AG09309 (cell line): ENCODE data around the gene LPAR3.

Experiments
- DNase-seq: peaks from one replicate; pipeline ENCODE4 v3.0.0-alpha.2; 2010; ENCODE audit warnings: low read depth
- H3K4me3 ChIP-seq: 2 replicates; pipeline ENCODE4 v1.5.1; 2011; ENCODE audit warnings: mild to moderate bottlenecking, low read depth, low read length, moderate library complexity; ENCODE audit not compliant: control insufficient read depth
- TF ChIP-seq, protein P1 (sequence below): IDR thresholded peaks from 2 replicates; pipeline ENCODE4 v1.5.1; 2011; ENCODE audit warnings: mild to moderate bottlenecking, low read depth, low read length, inconsistent platforms; ENCODE audit not compliant: insufficient read depth, control insufficient read depth; ENCODE audit errors: missing control alignments

The LPAR3 gene

DNA sequence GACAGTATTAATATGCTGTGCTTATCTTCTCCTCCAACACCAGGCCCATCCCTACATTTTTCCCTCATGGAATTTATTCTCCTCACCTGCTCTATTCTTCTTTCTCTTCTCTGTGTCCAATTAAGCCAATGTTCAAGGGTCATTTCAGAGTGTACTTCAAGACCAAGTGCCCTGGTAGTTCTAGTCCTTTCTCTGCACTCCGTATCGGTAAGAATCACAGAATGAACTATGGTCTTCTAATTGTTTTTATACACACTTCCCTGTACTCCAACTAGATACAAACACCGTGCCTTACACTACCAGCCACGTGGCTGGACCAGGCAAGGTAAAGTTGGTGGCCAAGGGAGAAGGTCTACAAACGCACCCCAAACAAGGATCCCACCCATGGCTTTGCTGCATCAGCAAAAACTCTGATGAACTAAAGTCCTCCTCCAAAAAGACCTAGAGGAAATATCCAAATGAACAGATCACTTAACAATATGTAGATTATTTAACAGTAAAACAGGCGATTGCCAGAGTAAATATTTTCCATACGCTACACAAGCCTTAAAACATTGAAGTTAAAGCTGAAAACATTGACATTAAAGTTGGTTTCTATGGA, 40.1 kb upstream of the LPAR3 start:
- H3K4me3 ChIP-seq, result no peak overlapping the region
- TF ChIP-seq, protein P1, sequence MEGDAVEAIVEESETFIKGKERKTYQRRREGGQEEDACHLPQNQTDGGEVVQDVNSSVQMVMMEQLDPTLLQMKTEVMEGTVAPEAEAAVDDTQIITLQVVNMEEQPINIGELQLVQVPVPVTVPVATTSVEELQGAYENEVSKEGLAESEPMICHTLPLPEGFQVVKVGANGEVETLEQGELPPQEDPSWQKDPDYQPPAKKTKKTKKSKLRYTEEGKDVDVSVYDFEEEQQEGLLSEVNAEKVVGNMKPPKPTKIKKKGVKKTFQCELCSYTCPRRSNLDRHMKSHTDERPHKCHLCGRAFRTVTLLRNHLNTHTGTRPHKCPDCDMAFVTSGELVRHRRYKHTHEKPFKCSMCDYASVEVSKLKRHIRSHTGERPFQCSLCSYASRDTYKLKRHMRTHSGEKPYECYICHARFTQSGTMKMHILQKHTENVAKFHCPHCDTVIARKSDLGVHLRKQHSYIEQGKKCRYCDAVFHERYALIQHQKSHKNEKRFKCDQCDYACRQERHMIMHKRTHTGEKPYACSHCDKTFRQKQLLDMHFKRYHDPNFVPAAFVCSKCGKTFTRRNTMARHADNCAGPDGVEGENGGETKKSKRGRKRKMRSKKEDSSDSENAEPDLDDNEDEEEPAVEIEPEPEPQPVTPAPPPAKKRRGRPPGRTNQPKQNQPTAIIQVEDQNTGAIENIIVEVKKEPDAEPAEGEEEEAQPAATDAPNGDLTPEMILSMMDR, result no peak
- no peak for DNase-seq

DNA sequence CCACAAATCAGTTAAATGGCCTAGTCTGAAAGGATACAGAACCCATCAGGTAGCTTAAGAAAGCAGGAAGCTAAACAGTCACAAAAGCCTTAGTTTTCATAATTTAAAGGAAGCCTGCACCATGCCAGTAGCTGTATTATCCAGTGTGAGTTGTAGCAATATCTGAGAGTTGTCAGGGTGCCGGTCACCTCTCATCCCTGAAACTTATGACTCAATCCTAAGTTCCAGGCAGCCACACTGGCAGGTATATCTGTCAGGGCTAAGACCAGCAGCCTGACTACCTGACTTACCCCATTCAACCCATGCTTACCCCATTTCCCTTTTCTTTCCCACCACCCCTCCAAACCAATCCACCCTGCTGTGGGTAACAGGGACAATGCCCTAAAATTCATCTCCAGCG, 37.8 kb upstream of the LPAR3 start:
- no peak for DNase-seq
- TF ChIP-seq, protein P1, result no peak
- no peak overlapping the region for H3K4me3 ChIP-seq

DNA sequence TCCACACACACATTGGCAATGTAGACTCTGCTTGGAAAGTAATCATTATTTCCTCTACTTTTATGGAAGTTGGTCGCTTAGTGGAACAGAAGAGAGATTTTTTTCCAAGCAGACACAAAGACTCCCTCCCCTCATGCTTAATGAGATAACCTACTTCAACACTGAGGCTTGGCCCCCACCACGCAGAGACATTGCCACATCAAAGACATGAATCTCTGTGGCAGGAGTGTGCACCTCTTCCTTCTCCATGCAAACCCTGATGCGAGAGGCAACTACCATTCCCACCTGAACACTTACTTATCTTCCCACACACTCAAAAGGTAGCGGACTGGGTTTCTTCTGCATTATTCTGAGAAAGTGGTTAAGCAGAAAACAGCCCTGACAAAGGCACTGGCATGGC, 37.3 kb upstream of the LPAR3 start:
- DNase-seq, result no peak
- no peak overlapping the region for H3K4me3 ChIP-seq
- TF ChIP-seq, protein P1, result no peak

DNA sequence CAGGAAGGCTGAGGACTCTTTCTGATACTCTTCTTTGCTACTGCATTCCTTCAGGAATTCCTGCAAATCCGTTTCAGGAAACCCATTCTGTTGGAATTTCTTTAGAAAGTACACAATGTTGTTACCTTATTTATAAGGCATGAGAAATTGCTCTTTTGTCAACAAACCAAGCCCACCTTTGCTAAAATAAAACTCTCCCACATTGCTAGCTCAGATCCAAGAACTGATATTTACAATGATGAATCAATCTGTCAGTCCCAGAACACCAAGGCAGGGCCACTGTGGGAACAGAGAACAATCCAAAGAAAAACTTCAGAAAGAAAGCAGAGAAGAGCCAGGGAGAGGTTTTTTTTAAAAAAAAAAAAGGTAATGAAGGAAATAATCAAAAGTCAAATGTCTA, 36.6 kb upstream of the LPAR3 start:
- TF ChIP-seq, protein P1, result no peak
- DNase-seq, result no peak
- H3K4me3 ChIP-seq, result no peak overlapping the region

DNA sequence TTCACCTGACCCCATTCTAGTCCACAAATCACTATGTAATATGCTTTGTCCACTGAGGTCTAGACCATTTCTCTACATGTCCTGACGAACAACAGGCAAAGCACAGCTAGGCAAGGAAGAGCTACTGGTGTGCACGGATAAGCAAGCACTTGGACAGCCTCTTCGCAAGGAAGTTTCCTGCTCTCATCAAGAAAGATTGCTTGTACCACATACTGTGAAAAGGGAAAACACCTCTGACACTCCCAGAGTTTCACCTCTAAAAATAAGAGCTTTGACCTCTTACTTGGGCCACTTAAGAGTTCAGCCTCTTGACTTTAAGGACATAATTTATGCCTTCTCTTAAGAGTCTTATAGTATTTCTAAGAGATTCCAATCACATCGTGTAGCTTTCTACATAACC, 36.0 kb upstream of the LPAR3 start:
- TF ChIP-seq, protein P1, result no peak
- no peak for DNase-seq
- H3K4me3 ChIP-seq, result no peak overlapping the region

DNA sequence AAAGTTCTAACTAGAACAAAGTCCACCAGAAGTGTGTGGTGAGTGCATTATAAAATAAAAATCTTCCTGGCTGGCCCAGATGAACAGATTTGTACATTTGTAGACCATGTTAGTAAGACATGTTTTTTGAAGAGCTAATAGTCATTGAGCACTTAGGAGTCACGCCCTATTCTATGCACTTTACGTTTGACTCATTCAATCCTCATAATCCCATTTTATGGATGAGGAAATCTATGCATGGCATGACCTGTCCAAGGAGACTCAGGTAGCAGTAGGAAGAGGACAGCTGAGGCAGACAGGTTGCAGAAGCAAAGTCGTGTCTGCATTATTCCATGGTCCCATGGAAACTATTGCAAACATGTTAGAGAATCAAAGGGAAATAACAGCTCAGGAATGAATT, 30.3 kb upstream of the LPAR3 start:
- no peak for DNase-seq
- TF ChIP-seq, protein P1, result no peak

DNA sequence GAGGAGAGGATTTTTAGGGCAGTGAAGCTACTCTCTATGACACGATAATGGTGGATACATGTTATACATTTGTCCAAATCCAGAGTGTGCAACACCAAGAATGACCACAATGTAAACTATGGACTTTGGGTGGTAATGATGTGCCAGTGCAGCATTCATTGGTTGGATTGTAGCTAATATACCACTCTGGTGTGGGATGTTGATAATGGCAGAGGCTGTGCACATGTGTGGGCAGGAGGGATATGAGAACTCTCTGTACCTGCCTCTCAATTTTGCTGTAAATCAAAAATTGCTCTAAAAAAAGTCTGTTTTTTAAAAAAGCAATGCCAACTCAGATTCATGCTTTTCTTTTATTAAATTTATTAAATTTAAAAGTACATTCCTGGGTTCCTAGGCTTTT, 27.2 kb upstream of the LPAR3 start:
- no peak for DNase-seq
- TF ChIP-seq, protein P1, result no peak
- no peak overlapping the region for H3K4me3 ChIP-seq

More for the DNA sequence above, 30.3 kb upstream of the LPAR3 start:
- H3K4me3 ChIP-seq, result no peak overlapping the region
